GM23248 (cell line): ENCODE measurements around the gene TYW1.
"Not testable (repeated sequence)": the region's sequence is repeated elsewhere in the genome, so short reads cannot be mapped to it uniquely, and the experiment has no call there.

Experiments
- EZH2 ChIP-seq: fragments of 200-600 bp; sonication (generic); IDR thresholded peaks from 2 replicates; pipeline ENCODE4 v1.6.1; 2018; ENCODE audit warnings: antibody characterized with exemption, mild to moderate bottlenecking; ENCODE audit not compliant: insufficient read depth, poor library complexity, severe bottlenecking
- EZH2phosphoT487 ChIP-seq: fragments of 200-600 bp; sonication (generic); IDR thresholded peaks from 2 replicates; pipeline ENCODE4 v1.6.1; 2018; ENCODE audit warnings: antibody characterized with exemption, moderate library complexity, mild to moderate bottlenecking, low read depth; ENCODE audit not compliant: insufficient read depth

- TF ChIP-seq EZH2, EZH2phosphoT487: not testable (repeated sequence)
These were observed 182.5 kb downstream of the TYW1 start for GRCh38 chr7:67178915-67179688.
